Measurements from ENCODE around the gene PCDHGB1.

- TF ChIP-seq CTCF (IDR thresholded peaks at IDR 0.05; ENCODE audit: low read depth, low read length) (no peak), POLR2A (IDR thresholded peaks at IDR 0.05; ENCODE audit: extremely low read depth, insufficient read length) (no peak), MAX (IDR thresholded peaks at IDR 0.05; ENCODE audit: low read depth, low read length) (no peak)
These were observed 5.9 kb upstream of the PCDHGB1 start for GRCh38 chr5:141343953-141344463.
